HG02943 (cell line): ENCODE data around the gene PMP22.
"Not testable (repeated sequence)": the region's sequence is repeated elsewhere in the genome, so short reads cannot be mapped to it uniquely, and the experiment has no call there.

ENCODE experiments used
- ATAC-seq: cut with Tn5 transposase; IDR thresholded peaks from one replicate; pipeline ENCODE4 v1.9.1; 2021; ENCODE audit warnings: mild to moderate bottlenecking, low read depth, moderate library complexity; ENCODE audit not compliant: unreplicated experiment

PMP22 gene

GRCh38 chr17:15220785-15221184 lies 44.3 kb downstream of the PMP22 start:
- ATAC-seq = no peak

GRCh38 chr17:15216481-15216880 lies 48.6 kb downstream of the PMP22 start:
- no peak for ATAC-seq

- no peak for ATAC-seq
These were observed 51.6 kb downstream of the PMP22 start for GRCh38 chr17:15213381-15214087.

GRCh38 chr17:15210247-15210646 lies 54.9 kb downstream of the PMP22 start:
- no peak for ATAC-seq

GRCh38 chr17:15203062-15203461 lies 62.1 kb downstream of the PMP22 start:
- not testable (repeated sequence) for ATAC-seq

GRCh38 chr17:15200574-15200973 lies 64.6 kb downstream of the PMP22 start:
- ATAC-seq = not testable (repeated sequence)

- ATAC-seq = no peak
These were observed 67.9 kb downstream of the PMP22 start for GRCh38 chr17:15197229-15197628.

- no peak for ATAC-seq
These were observed 70.3 kb downstream of the PMP22 start for GRCh38 chr17:15194859-15195277.

GRCh38 chr17:15185625-15185991 lies 79.5 kb downstream of the PMP22 start:
- ATAC-seq = no peak

- ATAC-seq = no peak
These were observed 80.1 kb downstream of the PMP22 start for GRCh38 chr17:15184872-15185624.

GRCh38 chr17:15181816-15182215 lies 83.3 kb downstream of the PMP22 start:
- no peak for ATAC-seq

- no peak for ATAC-seq
These were observed 83.8 kb downstream of the PMP22 start for GRCh38 chr17:15181333-15181732.

GRCh38 chr17:15180121-15180561 lies 85.0 kb downstream of the PMP22 start:
- no peak for ATAC-seq
